ENCODE data around the gene HDGFL2.
"Not testable (repeated sequence)": the region's sequence is repeated elsewhere in the genome, so short reads cannot be mapped to it uniquely, and the experiment has no call there.

DNA sequence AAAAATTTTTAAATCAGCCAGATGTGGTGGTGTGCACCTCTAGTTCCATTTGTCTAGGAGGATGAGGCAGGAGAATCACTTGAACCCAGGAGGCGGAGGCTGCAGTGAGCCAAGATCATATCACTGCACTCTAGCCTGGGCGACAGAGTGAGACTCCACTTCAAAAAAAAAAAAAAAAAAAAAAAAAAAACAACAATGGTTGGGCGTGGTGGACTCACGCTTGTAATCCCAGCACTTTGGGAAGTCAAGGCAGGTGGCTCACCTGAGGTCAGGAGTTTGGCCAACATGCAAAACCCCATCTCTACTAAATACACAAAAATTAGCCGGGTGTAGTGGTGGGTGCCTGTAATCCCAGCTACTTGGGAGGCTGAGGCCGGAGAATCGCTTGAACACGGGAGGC, 55.3 kb downstream of the HDGFL2 start:
- TF ChIP-seq, protein P1, sequence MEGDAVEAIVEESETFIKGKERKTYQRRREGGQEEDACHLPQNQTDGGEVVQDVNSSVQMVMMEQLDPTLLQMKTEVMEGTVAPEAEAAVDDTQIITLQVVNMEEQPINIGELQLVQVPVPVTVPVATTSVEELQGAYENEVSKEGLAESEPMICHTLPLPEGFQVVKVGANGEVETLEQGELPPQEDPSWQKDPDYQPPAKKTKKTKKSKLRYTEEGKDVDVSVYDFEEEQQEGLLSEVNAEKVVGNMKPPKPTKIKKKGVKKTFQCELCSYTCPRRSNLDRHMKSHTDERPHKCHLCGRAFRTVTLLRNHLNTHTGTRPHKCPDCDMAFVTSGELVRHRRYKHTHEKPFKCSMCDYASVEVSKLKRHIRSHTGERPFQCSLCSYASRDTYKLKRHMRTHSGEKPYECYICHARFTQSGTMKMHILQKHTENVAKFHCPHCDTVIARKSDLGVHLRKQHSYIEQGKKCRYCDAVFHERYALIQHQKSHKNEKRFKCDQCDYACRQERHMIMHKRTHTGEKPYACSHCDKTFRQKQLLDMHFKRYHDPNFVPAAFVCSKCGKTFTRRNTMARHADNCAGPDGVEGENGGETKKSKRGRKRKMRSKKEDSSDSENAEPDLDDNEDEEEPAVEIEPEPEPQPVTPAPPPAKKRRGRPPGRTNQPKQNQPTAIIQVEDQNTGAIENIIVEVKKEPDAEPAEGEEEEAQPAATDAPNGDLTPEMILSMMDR (IDR thresholded peaks at IDR 0.05): not testable (repeated sequence)
- not testable (repeated sequence) for TF ChIP-seq POLR2AphosphoS5, POLR2A (IDR thresholded peaks at IDR 0.05)

Data from prostate gland (tissue), 2 donors.